ENCODE measurements around the gene PPP1R7. TPM values are rescaled to one million over a fixed set of nuclear protein-coding genes. Genes with fewer than 3 reads are reported as not detected.

The PPP1R7 gene
- polyA plus RNA-seq, 1 of the 3 experiments (the other 2 are of a cell fraction): 56.9 TPM

DNA sequence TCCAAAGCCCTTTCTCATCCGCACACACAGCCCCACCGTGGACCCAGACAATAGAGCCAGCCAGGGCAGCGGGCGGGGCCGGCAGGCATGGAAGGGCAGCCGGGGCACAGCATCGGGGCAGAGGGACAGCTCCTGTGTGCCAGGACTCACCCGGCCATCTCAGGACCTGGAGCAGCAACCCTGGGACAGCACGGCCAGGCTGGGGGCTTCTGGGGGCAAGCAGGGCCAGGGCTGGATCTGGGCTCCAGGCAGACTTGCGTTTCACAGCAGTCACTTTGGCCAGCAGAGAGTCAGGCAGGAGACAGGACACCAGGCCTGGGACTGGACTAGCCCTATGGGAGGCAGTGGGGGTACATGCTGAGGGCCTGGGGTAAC lies 53.7 kb downstream of the PPP1R7 start (continued):
- TF ChIP-seq, protein P1, sequence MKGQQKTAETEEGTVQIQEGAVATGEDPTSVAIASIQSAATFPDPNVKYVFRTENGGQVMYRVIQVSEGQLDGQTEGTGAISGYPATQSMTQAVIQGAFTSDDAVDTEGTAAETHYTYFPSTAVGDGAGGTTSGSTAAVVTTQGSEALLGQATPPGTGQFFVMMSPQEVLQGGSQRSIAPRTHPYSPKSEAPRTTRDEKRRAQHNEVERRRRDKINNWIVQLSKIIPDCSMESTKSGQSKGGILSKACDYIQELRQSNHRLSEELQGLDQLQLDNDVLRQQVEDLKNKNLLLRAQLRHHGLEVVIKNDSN (IDR thresholded peaks at IDR 0.05; ENCODE audit: borderline replicate concordance, low read depth): no peak
- TF ChIP-seq IRF3 (IDR thresholded peaks at IDR 0.05; ENCODE audit: low read depth, low read length): no peak
- no peak for TF ChIP-seq FOXJ3 (CRISPR knock-in tag; IDR thresholded peaks at IDR 0.05)
- TF ChIP-seq, protein P2, sequence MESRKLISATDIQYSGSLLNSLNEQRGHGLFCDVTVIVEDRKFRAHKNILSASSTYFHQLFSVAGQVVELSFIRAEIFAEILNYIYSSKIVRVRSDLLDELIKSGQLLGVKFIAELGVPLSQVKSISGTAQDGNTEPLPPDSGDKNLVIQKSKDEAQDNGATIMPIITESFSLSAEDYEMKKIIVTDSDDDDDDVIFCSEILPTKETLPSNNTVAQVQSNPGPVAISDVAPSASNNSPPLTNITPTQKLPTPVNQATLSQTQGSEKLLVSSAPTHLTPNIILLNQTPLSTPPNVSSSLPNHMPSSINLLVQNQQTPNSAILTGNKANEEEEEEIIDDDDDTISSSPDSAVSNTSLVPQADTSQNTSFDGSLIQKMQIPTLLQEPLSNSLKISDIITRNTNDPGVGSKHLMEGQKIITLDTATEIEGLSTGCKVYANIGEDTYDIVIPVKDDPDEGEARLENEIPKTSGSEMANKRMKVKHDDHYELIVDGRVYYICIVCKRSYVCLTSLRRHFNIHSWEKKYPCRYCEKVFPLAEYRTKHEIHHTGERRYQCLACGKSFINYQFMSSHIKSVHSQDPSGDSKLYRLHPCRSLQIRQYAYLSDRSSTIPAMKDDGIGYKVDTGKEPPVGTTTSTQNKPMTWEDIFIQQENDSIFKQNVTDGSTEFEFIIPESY (IDR thresholded peaks at IDR 0.05; ENCODE audit: borderline replicate concordance, low read depth): no peak
- TF ChIP-seq SMC3 (IDR thresholded peaks at IDR 0.05; ENCODE audit: low read depth, low read length): no peak
- TF ChIP-seq EZH2phosphoT487 (IDR thresholded peaks at IDR 0.05; ENCODE audit: borderline replicate concordance, low read depth): no peak
- no peak for TF ChIP-seq YY1 (IDR thresholded peaks at IDR 0.05; ENCODE audit: low read depth)
- no peak for TF ChIP-seq FOXM1 (IDR thresholded peaks at IDR 0.05; ENCODE audit: low read depth)
- TF ChIP-seq FOSL2 (IDR thresholded peaks at IDR 0.05; ENCODE audit: borderline replicate concordance, low read depth): no peak
- TF ChIP-seq, protein P3, sequence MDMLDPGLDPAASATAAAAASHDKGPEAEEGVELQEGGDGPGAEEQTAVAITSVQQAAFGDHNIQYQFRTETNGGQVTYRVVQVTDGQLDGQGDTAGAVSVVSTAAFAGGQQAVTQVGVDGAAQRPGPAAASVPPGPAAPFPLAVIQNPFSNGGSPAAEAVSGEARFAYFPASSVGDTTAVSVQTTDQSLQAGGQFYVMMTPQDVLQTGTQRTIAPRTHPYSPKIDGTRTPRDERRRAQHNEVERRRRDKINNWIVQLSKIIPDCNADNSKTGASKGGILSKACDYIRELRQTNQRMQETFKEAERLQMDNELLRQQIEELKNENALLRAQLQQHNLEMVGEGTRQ (IDR thresholded peaks at IDR 0.05; ENCODE audit: borderline replicate concordance, low read depth, low read length): no peak
- TF ChIP-seq TCF12 (IDR thresholded peaks at IDR 0.05): no peak

GRCh38 chr2:241204490-241204889 lies 54.2 kb downstream of the PPP1R7 start:
- Histone ChIP-seq H3K9me3 (no peaks in the 10 kb centered on the region), H2AFZ (ENCODE audit: low read depth) (no peak overlapping the region), H3K79me2 (ENCODE audit: insufficient read depth) (no peaks in the 10 kb centered on the region), H3K4me2 (no peak overlapping the region), H3K36me3 (replicated peaks in 1 of 2; ENCODE audit: control insufficient read depth in 1 of 2, insufficient read depth in 2 of 2, low read length in 1 of 2) (no peaks in the 10 kb centered on the region), H3K4me1 (ENCODE audit: control insufficient read depth in 1 of 2, insufficient read depth in 2 of 2, low read depth in 1 of 2, low read length in 1 of 2) (peaks cover 0 to 10% of the 10 kb centered on the region in 2 experiments; a peak in 1 of 4 replicates), H3K27me3 (ENCODE audit: insufficient read depth) (no peaks in the 10 kb centered on the region), H4K20me1 (ENCODE audit: insufficient read depth) (no peaks in the 10 kb centered on the region), H3K27ac (ENCODE audit: low read depth in 2 of 2, low read length in 1 of 2) (no peak overlapping the region), H3K4me3 (ENCODE audit: low read depth in 2 of 2, low read length in 1 of 2) (no peak overlapping the region), H3K9me2 (no peaks in the 10 kb centered on the region), H3F3A (replicated peaks; ENCODE audit: insufficient read depth) (no peaks in the 10 kb centered on the region), H3K9ac (no peak overlapping the region)
- CTCF ChIA-PET: interaction anchor here (0.5 kb wide), 1 partner anchor 330 kb away, joined by 3 read pairs; no protein-coding TSS in a partner anchor
- whole genome bisulfite sequencing (ENCODE audit: low lambda C conversion rate): 100% methylated on average over 1 of the region's 4 CpGs
- no peak for DNase-seq
- POLR2A ChIA-PET: no interaction called here
- TF ChIP-seq SMC3 (IDR thresholded peaks at IDR 0.05; ENCODE audit: low read depth, low read length): no peak
- TF ChIP-seq IRF3 (IDR thresholded peaks at IDR 0.05; ENCODE audit: low read depth, low read length): no peak
- no peak for TF ChIP-seq MXI1 (IDR thresholded peaks at IDR 0.05; ENCODE audit: low read depth, low read length)
- no peak for TF ChIP-seq TCF12 (IDR thresholded peaks at IDR 0.05)
- TF ChIP-seq TAF1 (IDR thresholded peaks at IDR 0.05; ENCODE audit: borderline replicate concordance, low read depth, low read length): no peak
- TF ChIP-seq FOXJ3 (CRISPR knock-in tag; IDR thresholded peaks at IDR 0.05): no peak
- TF ChIP-seq GATA2 (CRISPR knock-in tag; IDR thresholded peaks at IDR 0.05): no peak
- TF ChIP-seq NRF1 (IDR thresholded peaks at IDR 0.05; ENCODE audit: low read depth, low read length): no peak
- no peak for TF ChIP-seq REST (IDR thresholded peaks at IDR 0.05; ENCODE audit: low read depth, low read length)
- TF ChIP-seq RCOR1 (IDR thresholded peaks at IDR 0.05; ENCODE audit: low read length): no peak
- no peak for TF ChIP-seq YY1 (IDR thresholded peaks at IDR 0.05; ENCODE audit: low read depth)
- TF ChIP-seq, protein P4, sequence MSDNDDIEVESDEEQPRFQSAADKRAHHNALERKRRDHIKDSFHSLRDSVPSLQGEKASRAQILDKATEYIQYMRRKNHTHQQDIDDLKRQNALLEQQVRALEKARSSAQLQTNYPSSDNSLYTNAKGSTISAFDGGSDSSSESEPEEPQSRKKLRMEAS (IDR thresholded peaks at IDR 0.05; ENCODE audit: low read depth): no peak
- TF ChIP-seq EZH2phosphoT487 (IDR thresholded peaks at IDR 0.05; ENCODE audit: borderline replicate concordance, low read depth): no peak
